ENCODE data around the gene TIAM2.

TIAM2 gene

DNA sequence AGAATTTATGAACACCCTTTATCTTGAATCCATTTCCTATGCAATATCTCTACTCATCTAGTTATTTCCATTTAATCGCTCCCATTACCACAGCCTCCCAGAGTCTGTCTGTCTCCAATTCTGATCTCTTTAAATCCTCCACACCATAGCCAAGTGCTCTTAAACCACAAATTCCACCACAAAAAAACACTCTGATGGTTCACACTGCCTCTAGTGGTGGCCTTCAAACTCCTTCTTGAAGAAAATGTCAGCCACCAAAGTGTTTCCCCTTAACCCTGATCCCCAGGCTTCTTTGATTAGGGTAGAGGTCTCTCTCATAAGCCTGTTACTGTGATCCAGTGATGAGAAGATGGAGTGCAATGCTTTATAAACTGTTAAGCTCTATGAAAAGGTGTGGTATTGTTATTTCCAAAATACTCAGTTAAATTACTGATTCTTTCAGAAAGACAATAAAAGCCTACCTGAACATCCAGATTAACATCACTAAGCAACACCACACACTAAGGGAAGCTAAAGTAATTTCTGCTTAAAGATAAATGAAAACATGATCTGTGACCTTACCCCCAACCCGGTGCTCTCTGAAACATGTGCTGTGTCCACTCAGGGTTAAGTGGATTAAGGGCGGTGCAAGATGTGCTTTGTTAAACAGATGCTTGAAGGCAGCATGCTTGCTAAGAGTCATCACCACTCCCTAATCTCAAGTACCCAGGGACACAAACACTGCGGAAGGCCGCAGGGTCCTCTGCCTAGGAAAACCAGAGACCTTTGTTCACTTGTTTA is 273.2 kb downstream of the TIAM2 start:
- DNase-seq = peak in 1 of 2 experiments; percentile 23

DNA sequence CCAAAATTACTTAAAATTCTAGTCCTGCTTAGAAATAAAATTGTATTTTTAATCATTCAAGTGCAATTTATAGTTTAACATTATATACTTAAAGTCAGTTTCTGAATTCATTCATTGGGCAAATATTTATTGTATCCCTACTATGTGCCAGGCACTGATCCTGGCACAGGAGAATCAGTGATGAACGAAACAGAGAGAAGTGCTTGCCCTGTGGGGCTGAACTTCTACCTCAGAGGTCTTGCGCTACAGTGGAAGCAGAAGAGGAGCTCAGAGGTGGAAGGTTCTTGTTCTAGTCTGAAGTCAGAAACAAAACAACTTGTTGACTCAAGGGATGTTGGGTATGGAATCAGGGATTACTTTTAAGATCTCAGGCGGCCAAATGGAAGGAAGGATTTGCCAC is 274.6 kb downstream of the TIAM2 start:
- DNase-seq = no peak

GRCh38 chr6:155270561-155271091 is 275.5 kb downstream of the TIAM2 start:
- no peak for DNase-seq

DNA sequence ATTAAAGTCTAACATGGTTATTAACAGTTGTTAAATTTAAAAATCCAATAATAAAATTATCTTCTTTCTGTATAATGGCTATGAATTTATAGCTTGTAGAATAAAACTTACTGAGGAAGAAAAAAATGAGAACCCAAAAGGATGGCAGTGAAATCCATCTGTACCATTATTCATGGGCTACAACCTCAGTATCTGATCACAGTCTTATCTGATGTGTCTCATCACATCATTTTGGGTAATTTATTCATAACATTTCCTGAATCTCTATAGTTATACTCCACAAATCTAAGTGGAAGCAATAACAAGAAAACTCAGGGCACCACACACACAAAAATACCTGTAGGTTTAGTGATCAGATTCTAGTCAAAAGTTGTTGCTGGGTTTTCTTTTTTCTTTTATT is 276.0 kb downstream of the TIAM2 start:
- DNase-seq = no peak

- no peak for DNase-seq
These were observed 277.5 kb downstream of the TIAM2 start for GRCh38 chr6:155272353-155273232.

DNA sequence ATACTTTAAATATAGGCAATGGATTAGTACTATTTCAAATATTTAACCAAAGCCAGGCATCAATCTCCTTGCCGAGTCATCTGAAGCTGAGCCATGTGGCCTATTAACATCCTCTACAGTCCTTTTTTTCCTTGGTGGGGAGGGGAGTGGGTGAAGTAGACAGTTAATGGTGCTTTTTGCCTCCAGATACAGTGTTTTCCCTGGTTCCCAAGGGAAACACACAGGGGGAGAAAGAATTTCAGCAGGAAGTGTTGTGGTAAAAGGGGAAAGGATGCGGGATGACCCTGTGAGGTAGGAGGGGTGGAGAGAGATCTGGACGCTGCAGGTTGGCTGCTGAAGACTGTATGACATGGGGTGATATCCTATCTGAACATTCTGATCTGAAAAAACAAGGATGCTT is 278.3 kb downstream of the TIAM2 start:
- peak in 1 of 2 experiments; percentile 10 for DNase-seq

DNA sequence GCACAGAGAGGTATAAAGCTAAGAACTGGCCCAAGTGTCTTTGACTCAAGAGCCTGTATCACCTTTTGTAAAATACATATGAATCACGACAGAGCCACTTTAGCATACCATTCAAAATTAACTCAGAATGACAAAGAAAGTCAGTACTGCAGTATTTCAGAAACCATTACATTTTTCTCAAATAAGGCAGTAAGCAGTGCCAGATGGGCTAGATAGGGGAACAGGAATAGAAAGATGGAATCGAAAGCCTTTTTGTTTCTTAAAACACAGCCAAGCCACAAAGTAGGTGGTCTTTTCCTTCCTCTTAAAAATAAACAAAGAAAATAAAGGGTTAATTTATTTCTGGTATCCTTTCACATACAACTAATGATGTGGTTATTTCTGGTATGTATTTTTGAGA is 279.0 kb downstream of the TIAM2 start:
- no peak for DNase-seq

GRCh38 chr6:155274533-155274932 is 279.4 kb downstream of the TIAM2 start:
- no peak for DNase-seq

GRCh38 chr6:155275808-155276480 is 280.8 kb downstream of the TIAM2 start:
- no peak for DNase-seq

GRCh38 chr6:155276638-155277037 is 281.5 kb downstream of the TIAM2 start:
- no peak for DNase-seq

GRCh38 chr6:155278319-155279049 is 283.4 kb downstream of the TIAM2 start:
- no peak for DNase-seq

- no peak for DNase-seq
These were observed 289.7 kb downstream of the TIAM2 start for GRCh38 chr6:155284775-155285174.

DNA sequence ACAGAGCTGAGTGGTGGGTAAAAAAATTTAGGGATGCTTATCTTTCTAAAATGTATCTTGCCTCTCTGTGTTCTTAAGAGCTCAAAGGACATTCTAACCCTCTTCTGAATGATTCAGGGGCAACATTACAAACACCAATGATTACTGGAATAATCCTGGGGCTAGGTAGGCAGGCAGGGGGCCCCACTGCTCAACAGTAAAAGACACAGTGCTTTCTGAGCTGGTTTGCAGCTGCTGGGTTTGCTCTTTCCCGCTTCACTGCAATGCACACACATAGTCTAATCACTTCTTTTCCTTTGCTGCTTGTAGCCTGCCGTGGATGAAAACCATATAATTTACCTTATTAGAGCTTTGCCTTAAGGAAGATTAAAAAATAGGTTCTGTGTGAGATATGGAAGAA is 292.6 kb downstream of the TIAM2 start:
- no peak for DNase-seq

GRCh38 chr6:155290491-155290890 is 295.4 kb downstream of the TIAM2 start:
- DNase-seq = no peak

- DNase-seq = no peak
These were observed 296.2 kb downstream of the TIAM2 start for GRCh38 chr6:155291291-155291690.

DNA sequence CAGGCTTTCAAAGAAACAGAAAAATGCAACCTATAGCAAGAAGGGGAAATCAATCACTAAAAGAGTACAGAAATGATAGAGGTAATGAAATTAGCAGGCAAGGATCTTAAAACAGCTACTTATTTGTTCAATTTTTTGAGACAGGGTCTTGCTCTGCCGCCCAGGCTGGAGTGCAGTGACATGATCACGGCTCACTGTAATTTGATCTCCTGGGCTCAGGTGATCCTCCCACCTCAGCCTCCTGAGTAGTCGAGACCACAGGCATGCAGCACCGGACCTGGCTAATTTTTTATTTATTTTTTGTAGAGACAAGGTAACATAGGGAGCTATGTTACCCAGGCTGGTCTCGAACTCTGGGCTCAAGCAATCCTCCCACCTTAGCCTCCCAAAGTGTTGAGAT is 297.6 kb downstream of the TIAM2 start:
- no peak for DNase-seq

- DNase-seq = no peak
These were observed 302.6 kb downstream of the TIAM2 start for GRCh38 chr6:155297669-155298068.

- no peak for DNase-seq
These were observed 306.8 kb downstream of the TIAM2 start for GRCh38 chr6:155301867-155302266.

DNA sequence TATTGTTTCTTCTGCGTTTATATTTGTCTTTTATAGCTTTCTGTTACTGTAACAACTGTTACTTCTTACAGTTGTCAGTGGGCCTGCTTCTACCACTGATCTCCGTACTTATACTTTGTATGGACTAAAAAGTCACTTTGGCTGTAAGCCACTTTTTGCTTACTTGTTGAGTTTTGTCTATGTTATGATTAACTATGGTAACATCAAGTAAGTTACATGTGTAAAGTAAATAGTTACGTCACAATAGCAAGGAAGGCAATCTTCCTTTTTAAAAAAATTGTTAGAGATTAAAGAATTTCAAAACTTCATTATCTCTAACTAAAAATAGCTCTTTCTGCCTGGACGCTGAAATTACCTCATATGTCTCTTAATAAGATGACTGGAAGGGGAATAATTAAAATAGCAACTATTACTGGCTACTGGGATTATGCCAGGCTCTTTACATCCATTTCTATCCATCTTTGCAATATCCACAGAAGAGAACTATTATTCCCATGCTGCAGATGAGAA is 308.3 kb downstream of the TIAM2 start:
- no peak for DNase-seq

DNA sequence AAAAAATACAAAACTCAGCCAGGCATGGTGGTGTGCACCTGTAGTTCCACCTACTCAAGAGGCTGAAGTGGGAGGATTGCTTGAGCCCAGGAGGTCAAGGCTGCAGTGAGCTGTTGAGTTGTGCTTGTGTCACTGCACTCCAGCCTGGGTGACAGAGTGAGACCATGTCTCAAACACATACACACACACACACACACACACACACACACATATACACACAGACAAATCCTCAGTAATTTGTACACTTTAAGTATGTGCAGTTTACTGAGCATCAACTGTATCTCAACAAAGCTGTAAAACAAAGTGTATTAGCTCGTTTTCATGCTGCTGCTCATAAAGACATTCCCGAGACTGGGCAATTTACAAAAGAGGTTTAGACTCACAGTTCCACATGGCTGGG is 311.8 kb downstream of the TIAM2 start:
- no peak for DNase-seq
